Astrocyte (in vitro differentiated cells and primary cell): ENCODE measurements around the gene DNAI4. TPM values are rescaled to one million over a fixed set of nuclear protein-coding genes. Genes with fewer than 3 reads are reported as not detected.
A peak's percentile ranks its signal among the peaks of the same experiment; 100 is the strongest.

Experiments used
- DNase-seq: peaks from one replicate; pipeline ENCODE4 v3.0.0-alpha.2; 2010; ENCODE audit warnings: low read depth
- FAIRE-seq: peaks from 2 replicates; lab custom pipeline; 2011; peaks lifted over from hg19 to GRCh38; lab: Jason Lieb, UNC
- H2AFZ ChIP-seq: 2 replicates; pipeline ENCODE4 v1.6.0; 2012; ENCODE audit warnings: low read depth, low read length, inconsistent platforms
- H3K27ac ChIP-seq: 2 replicates; pipeline ENCODE4 v1.5.1; 2011; ENCODE audit warnings: low read depth, low read length, inconsistent platforms
- H3K27me3 ChIP-seq: 2 replicates; pipeline ENCODE4 v1.6.0; 2011; ENCODE audit warnings: low read length, inconsistent platforms; ENCODE audit not compliant: insufficient read depth
- H3K36me3 ChIP-seq: 2 replicates; pipeline ENCODE4 v1.5.1; 2011; ENCODE audit warnings: low read length, inconsistent platforms; ENCODE audit not compliant: insufficient read depth
- H3K4me1 ChIP-seq: 2 replicates; pipeline ENCODE4 v1.5.1; 2011; ENCODE audit warnings: low read length, inconsistent platforms; ENCODE audit not compliant: insufficient read depth
- H3K4me2 ChIP-seq: 2 replicates; pipeline ENCODE4 v1.6.0; 2012; ENCODE audit warnings: low read length, inconsistent platforms
- H3K4me3 ChIP-seq: 2 replicates; pipeline ENCODE4 v1.5.1; 2011; ENCODE audit warnings: low read depth, mild to moderate bottlenecking, low read length, inconsistent platforms; ENCODE audit not compliant: insufficient read depth
- H3K79me2 ChIP-seq: 2 replicates; pipeline ENCODE4 v1.6.0; 2012; ENCODE audit warnings: mild to moderate bottlenecking, low read length, inconsistent platforms; ENCODE audit not compliant: insufficient read depth
- H3K9ac ChIP-seq: 2 replicates; pipeline ENCODE4 v1.6.0; 2012; ENCODE audit warnings: mild to moderate bottlenecking, low read length, inconsistent platforms
- H3K9me3 ChIP-seq: 2 replicates; pipeline ENCODE4 v1.5.1; 2012; ENCODE audit warnings: low read depth, mild to moderate bottlenecking, low read length, inconsistent platforms; ENCODE audit not compliant: insufficient read depth
- H4K20me1 ChIP-seq: 2 replicates; pipeline ENCODE4 v1.6.0; 2012; ENCODE audit warnings: low read length, inconsistent platforms; ENCODE audit not compliant: insufficient read depth
- H3K27ac Mint-ChIP-seq: one replicate; pipeline ENCODE4 v1.8.0; 2021; ENCODE audit warnings: mild to moderate bottlenecking, mixed read lengths; ENCODE audit not compliant: unreplicated experiment
- H3K27me3 Mint-ChIP-seq: one replicate; pipeline ENCODE4 v1.8.0; 2021; ENCODE audit warnings: low read depth, mixed read lengths; ENCODE audit not compliant: unreplicated experiment
- H3K36me3 Mint-ChIP-seq: one replicate; pipeline ENCODE4 v1.8.0; 2021; ENCODE audit warnings: low read depth, mixed read lengths; ENCODE audit not compliant: unreplicated experiment
- H3K4me1 Mint-ChIP-seq: one replicate; pipeline ENCODE4 v1.8.0; 2021; ENCODE audit warnings: low read depth, mixed read lengths; ENCODE audit not compliant: unreplicated experiment
- H3K4me3 Mint-ChIP-seq: one replicate; pipeline ENCODE4 v1.8.0; 2021; ENCODE audit warnings: mild to moderate bottlenecking, moderate library complexity, mixed read lengths; ENCODE audit not compliant: unreplicated experiment
- H3K9me3 Mint-ChIP-seq: one replicate; pipeline ENCODE4 v1.8.0; 2021; ENCODE audit warnings: mild to moderate bottlenecking, mixed read lengths; ENCODE audit not compliant: unreplicated experiment
- CTCF ChIP-seq: IDR thresholded peaks from 2 replicates; pipeline ENCODE4 v1.5.1; 2011; ENCODE audit warnings: low read depth, mild to moderate bottlenecking, inconsistent platforms, low read length, moderate library complexity; ENCODE audit not compliant: insufficient read depth
- EZH2 ChIP-seq: IDR thresholded peaks from 2 replicates; pipeline ENCODE4 v1.6.1; 2012; ENCODE audit warnings: mild to moderate bottlenecking, low read length, inconsistent platforms; ENCODE audit not compliant: insufficient read depth
- total RNA-seq: library from RNA; stranded (reverse); gene quantifications from 2 replicates; pipeline ENCODE4 v1.2.1, GENCODE V29; 2021

The DNAI4 gene
- total RNA-seq, 1 donor from 2014 or later: 7.7 TPM

GRCh38 chr1:66932291-66932690 is 7.6 kb upstream of the DNAI4 start:
- peaks cover 86% of the 10 kb centered on the region for H3K79me2 ChIP-seq
- H3K4me1 Mint-ChIP-seq: peaks cover 27% of the 10 kb centered on the region

GRCh38 chr1:66931590-66931989 is 6.9 kb upstream of the DNAI4 start:
- H3K79me2 ChIP-seq: peaks cover 87% of the 10 kb centered on the region
- H3K4me3 ChIP-seq: peak overlapping the region; percentile 90
- H4K20me1 ChIP-seq: peaks cover 29% of the 10 kb centered on the region
- peak overlapping the region; percentile 94 for H3K9ac ChIP-seq
- no peak for DNase-seq
- no peaks in the 10 kb centered on the region for H3K36me3 ChIP-seq
- no peaks in the 10 kb centered on the region for H3K9me3 ChIP-seq
- H2AFZ ChIP-seq: no peak overlapping the region
- TF ChIP-seq EZH2 (no peak), CTCF (no peak)
- H3K27ac Mint-ChIP-seq: no peak overlapping the region
- peak overlapping the region; percentile 88 for H3K27ac ChIP-seq
- no peak for FAIRE-seq
- H3K4me2 ChIP-seq: peak overlapping the region; percentile 85
- H3K27me3 ChIP-seq: no peaks in the 10 kb centered on the region
- peak overlapping the region; percentile 97 for H3K4me3 Mint-ChIP-seq
- H3K36me3 Mint-ChIP-seq: no peaks in the 10 kb centered on the region
- peaks cover 17% of the 10 kb centered on the region for H3K4me1 ChIP-seq
- no peaks in the 10 kb centered on the region for H3K9me3 Mint-ChIP-seq
- H3K4me1 Mint-ChIP-seq: peaks cover 30% of the 10 kb centered on the region
- H3K27me3 Mint-ChIP-seq: no peaks in the 10 kb centered on the region

More at GRCh38 chr1:66932291-66932690, 7.6 kb upstream of the DNAI4 start:
- FAIRE-seq (no peak), DNase-seq (no peak)
- H3K4me1 ChIP-seq: peaks cover 17% of the 10 kb centered on the region
- no peak overlapping the region for H3K27ac Mint-ChIP-seq
- H3K27me3 Mint-ChIP-seq: no peaks in the 10 kb centered on the region
- peak overlapping the region; percentile 6 for H3K9ac ChIP-seq
- H3K4me3 ChIP-seq: peak overlapping the region; percentile 22
- H3K4me3 Mint-ChIP-seq: peak overlapping the region; percentile 97
- H3K36me3 ChIP-seq: no peaks in the 10 kb centered on the region
- H3K4me2 ChIP-seq: peak overlapping the region; percentile 85
- peaks cover 33% of the 10 kb centered on the region for H4K20me1 ChIP-seq
- H3K9me3 ChIP-seq: no peaks in the 10 kb centered on the region
- no peak for TF ChIP-seq EZH2
- TF ChIP-seq CTCF: no peak
- H3K9me3 Mint-ChIP-seq: no peaks in the 10 kb centered on the region
- no peak overlapping the region for H3K27ac ChIP-seq
- H2AFZ ChIP-seq: no peak overlapping the region
- H3K27me3 ChIP-seq: no peaks in the 10 kb centered on the region
- H3K36me3 Mint-ChIP-seq: no peaks in the 10 kb centered on the region

- no peak for FAIRE-seq
- H3K4me3 Mint-ChIP-seq: peak overlapping the region; percentile 97
- peak overlapping the region; percentile 67 for H3K27ac Mint-ChIP-seq
- H3K27me3 Mint-ChIP-seq: no peaks in the 10 kb centered on the region
- Histone ChIP-seq H3K27ac (peak overlapping the region; percentile 88), H3K9ac (peak overlapping the region; percentile 94), H3K4me1 (peaks cover 20% of the 10 kb centered on the region), H3K4me3 (peak overlapping the region; percentile 90), H4K20me1 (peaks cover 32% of the 10 kb centered on the region), H2AFZ (peak overlapping the region; percentile 52), H3K36me3 (no peaks in the 10 kb centered on the region), H3K9me3 (no peaks in the 10 kb centered on the region), H3K4me2 (peak overlapping the region; percentile 85), H3K27me3 (no peaks in the 10 kb centered on the region), H3K79me2 (peaks cover 87% of the 10 kb centered on the region)
- H3K4me1 Mint-ChIP-seq: peaks cover 32% of the 10 kb centered on the region
- TF ChIP-seq EZH2 (no peak), CTCF (no peak)
- DNase-seq: no peak
- H3K36me3 Mint-ChIP-seq: no peaks in the 10 kb centered on the region
- H3K9me3 Mint-ChIP-seq: no peaks in the 10 kb centered on the region
Measured at GRCh38 chr1:66930823-66931174, 6.1 kb upstream of the DNAI4 start.
